GM12878 (cell line): ENCODE measurements around the gene PRKCE. TPM values are rescaled to one million over a fixed set of nuclear protein-coding genes. Genes with fewer than 3 reads are reported as not detected.

Experiments used
- ATAC-seq: fragments of 200-7000 bp; cut with Tn5 transposase; 3 replicates; pipeline ENCODE4 v1.9.1; 2020; ENCODE audit warnings: mild to moderate bottlenecking, moderate library complexity
- BruUV-seq: library from RNA; stranded (reverse); fragments of 400-500 nt; replicated peaks from 2 replicates; lab custom pipeline; 2021; lab: Mats Ljungman, UMichigan
- CTCF ChIA-PET: fragments of 300-600 bp; sonication (Branson Sonifier 250); formaldehyde crosslinking; extraction: SDS; loops from one replicate; lab custom pipeline; 2021; ENCODE audit warnings: inconsistent platforms; lab: Yijun Ruan, JAX
- POLR2A ChIA-PET: fragments of 350-600 bp; formaldehyde crosslinking; extraction: SDS; loops from one replicate; lab custom pipeline; 2021; ENCODE audit warnings: inconsistent platforms; lab: Charles Lee
- RAD21 ChIA-PET: fragments of 300-600 bp; sonication (Branson Sonifier 250); formaldehyde crosslinking; loops from one replicate; lab custom pipeline; 2023; ENCODE audit warnings: antibody characterized with exemption; ENCODE audit not compliant: unreplicated experiment; lab: Charles Lee
- SMC1A ChIA-PET: fragments of 300-600 bp; sonication (Branson Sonifier 250); formaldehyde crosslinking; loops from one replicate; lab custom pipeline; 2023; ENCODE audit not compliant: unreplicated experiment, uncharacterized antibody; lab: Charles Lee
- DNase-seq: peaks from one replicate; pipeline ENCODE4 v3.0.0-alpha.2; 2011; ENCODE audit warnings: low read depth, low spot score
- FAIRE-seq: peaks from 3 replicates; lab custom pipeline; 2011; peaks lifted over from hg19 to GRCh38; lab: Jason Lieb, UNC
- H2AFZ ChIP-seq: 2 replicates; pipeline ENCODE4 v1.6.0; 2011; ENCODE audit warnings: low read depth, low read length, control low read depth; ENCODE audit not compliant: control insufficient read depth
- H3K27ac ChIP-seq: 2 replicates; pipeline ENCODE4 v1.5.1; 2011; ENCODE audit warnings: control low read depth; ENCODE audit not compliant: control insufficient read depth, insufficient read depth
- H3K27me3 ChIP-seq, 2 experiments: replicated peaks in 1 of 2; 2 replicates each; pipeline versions ENCODE4 v1.6.0 to v1.6.1; 2011; ENCODE audit warnings: low read length in 1 of 2; ENCODE audit not compliant: control insufficient read depth in 2 of 2, insufficient read depth in 2 of 2
- H3K36me3 ChIP-seq, 2 experiments: 2 replicates each; pipeline ENCODE4 v1.5.1; 2011; ENCODE audit warnings: low read length in 1 of 2; ENCODE audit not compliant: control insufficient read depth in 2 of 2, insufficient read depth in 2 of 2
- H3K4me1 ChIP-seq: 2 replicates; pipeline ENCODE4 v1.6.1; 2011; ENCODE audit warnings: mild to moderate bottlenecking, low read length, moderate library complexity, mixed read lengths; ENCODE audit not compliant: control insufficient read depth, insufficient read depth
- H3K4me2 ChIP-seq: 2 replicates; pipeline ENCODE4 v1.6.0; 2011; ENCODE audit warnings: control low read depth; ENCODE audit not compliant: control insufficient read depth, insufficient read depth
- H3K4me3 ChIP-seq: fragments of 200-600 bp; sonication (generic); 2 replicates; pipeline ENCODE4 v1.5.1; 2016
- H3K79me2 ChIP-seq: 2 replicates; pipeline ENCODE4 v1.6.0; 2011; ENCODE audit warnings: low read length; ENCODE audit not compliant: control insufficient read depth, insufficient read depth
- H3K9ac ChIP-seq: 2 replicates; pipeline ENCODE4 v1.8.0; 2011; ENCODE audit warnings: low read length, control low read depth, mixed read lengths; ENCODE audit not compliant: control insufficient read depth, insufficient read depth
- H3K9me3 ChIP-seq: replicated peaks from 3 replicates; pipeline ENCODE4 v1.5.1; 2011; ENCODE audit warnings: mild to moderate bottlenecking, low read length; ENCODE audit not compliant: control insufficient read depth, insufficient read depth
- H4K20me1 ChIP-seq: 2 replicates; pipeline ENCODE4 v1.6.0; 2011; ENCODE audit not compliant: control insufficient read depth, insufficient read depth
- BCLAF1 ChIP-seq: fragments of 450-650 bp; IDR thresholded peaks from 2 replicates; pipeline ENCODE4 v1.6.1; 2017; ENCODE audit warnings: antibody characterized with exemption, mild to moderate bottlenecking, moderate library complexity
- CBFB ChIP-seq: IDR thresholded peaks from 2 replicates; pipeline ENCODE4 v1.6.1; 2016; ENCODE audit warnings: antibody characterized with exemption, low read depth
- MAX ChIP-seq: IDR thresholded peaks from 2 replicates; pipeline ENCODE4 v1.6.1; 2012; ENCODE audit warnings: low read depth, low read length, improper control_type of control experiment
- MEF2B ChIP-seq: fragments of 450-650 bp; IDR thresholded peaks from 2 replicates; pipeline ENCODE4 v1.6.1; 2018; ENCODE audit warnings: mild to moderate bottlenecking, moderate library complexity; ENCODE audit not compliant: partially characterized antibody, poor library complexity, severe bottlenecking
- NFIC ChIP-seq: IDR thresholded peaks from 2 replicates; pipeline ENCODE4 v1.6.1; 2012; ENCODE audit warnings: low read depth, mild to moderate bottlenecking, inconsistent platforms, low read length, moderate library complexity
- POU2F2 ChIP-seq: IDR thresholded peaks from 3 replicates; pipeline ENCODE4 v1.6.1; 2011; ENCODE audit warnings: low read depth, mild to moderate bottlenecking, low read length, borderline replicate concordance
- RELB ChIP-seq: fragments of 450-650 bp; IDR thresholded peaks from 2 replicates; pipeline ENCODE4 v1.6.1; 2017; ENCODE audit warnings: low read depth, mild to moderate bottlenecking, moderate library complexity
- TAF1 ChIP-seq: IDR thresholded peaks from 2 replicates; pipeline ENCODE4 v1.6.1; 2011; ENCODE audit warnings: mild to moderate bottlenecking, low read depth, low read length, borderline replicate concordance
- USF1 ChIP-seq: IDR thresholded peaks from 2 replicates; pipeline ENCODE4 v1.6.1; 2011; ENCODE audit warnings: borderline replicate concordance, low read depth, mild to moderate bottlenecking, moderate library complexity, mixed read lengths, low read length; ENCODE audit not compliant: insufficient read depth; ENCODE audit errors: extremely low read length
- ZNF217 ChIP-seq: fragments of 450-650 bp; IDR thresholded peaks from 2 replicates; pipeline ENCODE4 v1.6.1; 2017; ENCODE audit warnings: antibody characterized with exemption, mild to moderate bottlenecking
- ZZZ3 ChIP-seq: IDR thresholded peaks from 2 replicates; pipeline ENCODE4 v1.6.1; 2011; ENCODE audit warnings: low read depth; ENCODE audit not compliant: control insufficient read depth, insufficient read length
- WGBS: methylation state at CpG from one replicate; pipeline ENCODE4 v1.1.6; 2016; ENCODE audit warnings: low lambda C conversion rate; ENCODE audit not compliant: insufficient replicate concordance, insufficient coverage; ENCODE audit errors: missing lambda C conversion rate; 5-methylcytosine and 5-hydroxymethylcytosine counted together
- in situ Hi-C: fragments of 300-500 bp; cut with MboI; formaldehyde crosslinking; loops from 9 replicates; pipeline ENCODE4 v1.14.3; 2018; ENCODE audit warnings: mixed read lengths
- intact Hi-C: fragments of 100-400 bp; cut with micrococcal nuclease; formaldehyde crosslinking; loops from one replicate; pipeline ENCODE4 v1.14.2; 2022; ENCODE audit not compliant: unreplicated experiment
- polyA plus RNA-seq, 11 experiments: library from polyadenylated mRNA; depleted of rRNA in 4 of 11; unstranded in 6 of 11; stranded (reverse) in 5 of 11; fragments of >200 nt; fragmentation: Nextera tagmentation in 4 of 11; fragmentation: Illumina TruSeq in 1 of 11; extraction: Ambion mirVana in 4 of 11; extraction: Trizol in 1 of 11; gene quantifications; 1 replicate in 1 of 11; 2 replicates in 10 of 11; pipeline versions ENCODE4 v1.2.1 to v1.2.3, GENCODE V29; 2011 to 2016; ENCODE audit warnings: inconsistent platforms in 2 of 11, missing spikeins in 2 of 11, low read depth in 1 of 11
- total RNA-seq, 4 experiments: library from RNA; depleted of rRNA in 3 of 4; stranded (reverse); fragments of >200 nt in 3 of 4; fragmentation: Illumina TruSeq in 1 of 4; extraction: Trizol in 1 of 4; gene quantifications; 2 replicates each; pipeline versions ENCODE4 v1.2.1 to v1.2.3, GENCODE V29; 2013 to 2021

The PRKCE gene
- total and polyA plus RNA-seq, 10 of the 15 experiments (the other 5 are each of a cell fraction or from before 2014, with no cell fraction given): 2.6 to 28.2 (median 11.3) TPM

- TF ChIP-seq NFIC (no peak), USF1 (no peak), RELB (no peak)
- no peak overlapping the region for H2AFZ ChIP-seq
- H3K79me2 ChIP-seq: no peaks in the 10 kb centered on the region
- in situ Hi-C loops (no loop called here), intact Hi-C loops (no loop called here)
- no peak overlapping the region for H3K4me3 ChIP-seq
- no TSS peak for BruUV-seq
- no peaks in the 10 kb centered on the region for H3K27me3 ChIP-seq
- H3K36me3 ChIP-seq: no peaks in the 10 kb centered on the region
- SMC1A ChIA-PET: no interaction called here
- no peak overlapping the region for H3K9ac ChIP-seq
- RAD21 ChIA-PET: no interaction called here
- no peak overlapping the region for H3K27ac ChIP-seq
- H3K4me1 ChIP-seq: no peaks in the 10 kb centered on the region
- FAIRE-seq (no peak), ATAC-seq (no peak), DNase-seq (no peak)
- H4K20me1 ChIP-seq: no peaks in the 10 kb centered on the region
- no peak overlapping the region for H3K4me2 ChIP-seq
- CTCF ChIA-PET: no interaction called here
- H3K9me3 ChIP-seq: no peaks in the 10 kb centered on the region
- POLR2A ChIA-PET: interaction anchor here (0.6 kb wide), 1 partner anchor 41 kb away, joined by 4 read pairs; no protein-coding TSS in a partner anchor
- WGBS: 80% methylated on average over 5 of the region's 5 CpGs
These were observed 383.1 kb downstream of the PRKCE start for GRCh38 chr2:46034535-46034934.

GRCh38 chr2:46036929-46037328 lies 385.5 kb downstream of the PRKCE start:
- no TSS peak for BruUV-seq
- H3K4me3 ChIP-seq: no peak overlapping the region
- in situ Hi-C loops: no loop called here
- no peaks in the 10 kb centered on the region for H3K27me3 ChIP-seq
- DNase-seq (no peak), ATAC-seq (no peak), FAIRE-seq (no peak)
- RAD21 ChIA-PET: no interaction called here
- H3K4me2 ChIP-seq: no peak overlapping the region
- H3K27ac ChIP-seq: no peak overlapping the region
- H4K20me1 ChIP-seq: no peaks in the 10 kb centered on the region
- CTCF ChIA-PET: interaction anchor here (0.9 kb wide), 1 partner anchor 26 kb away, joined by 3 read pairs; no protein-coding TSS in a partner anchor
- POLR2A ChIA-PET: no interaction called here
- intact Hi-C loops: no loop called here
- no peaks in the 10 kb centered on the region for H3K36me3 ChIP-seq
- WGBS: 56% methylated on average over 7 of the region's 7 CpGs
- SMC1A ChIA-PET: interaction anchor here (0.5 to 1.2 kb wide), 2 partner anchors 16 to 295 kb away, joined by 3 read pairs; no protein-coding TSS in a partner anchor
- H3K9ac ChIP-seq: no peak overlapping the region
- H2AFZ ChIP-seq: no peak overlapping the region
- H3K79me2 ChIP-seq: no peaks in the 10 kb centered on the region
- H3K9me3 ChIP-seq: no peaks in the 10 kb centered on the region
- no peaks in the 10 kb centered on the region for H3K4me1 ChIP-seq
- TF ChIP-seq MAX: no peak
- no peak for TF ChIP-seq POU2F2
- no peak for TF ChIP-seq ZNF217
- TF ChIP-seq TAF1: no peak
- no peak for TF ChIP-seq BCLAF1
- no peak for TF ChIP-seq ZZZ3
- TF ChIP-seq CBFB: no peak
- no peak for TF ChIP-seq MEF2B
